Panc1 (cell line): Measurements from ENCODE around the gene DOCK4.
"Not testable (repeated sequence)": the region's sequence is repeated elsewhere in the genome, so short reads cannot be mapped to it uniquely, and the experiment has no call there.

Experiments
- POLR2AphosphoS5 ChIP-seq: IDR thresholded peaks from 2 replicates; pipeline ENCODE4 v1.6.1; 2012; ENCODE audit warnings: mild to moderate bottlenecking, low read depth, low read length, moderate library complexity
- TF ChIP-seq, protein P1 (sequence below), 2 experiments: IDR thresholded peaks; 2 replicates each; pipeline ENCODE4 v1.6.1; 2011 to 2012; ENCODE audit warnings: low read depth in 2 of 2, control low read depth in 1 of 2, low read length in 1 of 2, mild to moderate bottlenecking in 1 of 2, moderate library complexity in 1 of 2; ENCODE audit not compliant: insufficient read depth in 1 of 2
- TF ChIP-seq, protein P2 (sequence below): fragments of 450-650 bp; IDR thresholded peaks from 2 replicates; pipeline ENCODE4 v1.5.1; 2017; ENCODE audit warnings: mild to moderate bottlenecking

DNA sequence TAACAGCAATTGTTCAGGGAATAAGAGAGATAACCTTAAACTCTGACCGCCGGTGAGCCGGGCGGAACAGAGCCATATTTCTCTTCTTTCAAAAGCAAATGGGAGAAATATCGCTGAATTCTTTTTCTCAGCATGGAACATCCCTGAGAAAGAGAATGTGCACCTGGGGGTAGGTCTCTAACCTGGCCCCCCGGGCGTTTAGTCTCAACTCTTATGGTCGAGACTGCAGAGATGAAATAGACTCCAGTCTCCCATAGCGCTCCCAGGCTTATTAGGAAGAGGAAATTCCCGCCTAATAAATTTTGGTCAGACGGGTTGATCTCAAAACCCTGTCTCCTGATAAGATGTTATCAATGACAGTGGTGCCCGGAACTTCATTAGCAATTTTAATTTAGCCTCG lies 43.8 kb upstream of the DOCK4 start:
- TF ChIP-seq, protein P1, sequence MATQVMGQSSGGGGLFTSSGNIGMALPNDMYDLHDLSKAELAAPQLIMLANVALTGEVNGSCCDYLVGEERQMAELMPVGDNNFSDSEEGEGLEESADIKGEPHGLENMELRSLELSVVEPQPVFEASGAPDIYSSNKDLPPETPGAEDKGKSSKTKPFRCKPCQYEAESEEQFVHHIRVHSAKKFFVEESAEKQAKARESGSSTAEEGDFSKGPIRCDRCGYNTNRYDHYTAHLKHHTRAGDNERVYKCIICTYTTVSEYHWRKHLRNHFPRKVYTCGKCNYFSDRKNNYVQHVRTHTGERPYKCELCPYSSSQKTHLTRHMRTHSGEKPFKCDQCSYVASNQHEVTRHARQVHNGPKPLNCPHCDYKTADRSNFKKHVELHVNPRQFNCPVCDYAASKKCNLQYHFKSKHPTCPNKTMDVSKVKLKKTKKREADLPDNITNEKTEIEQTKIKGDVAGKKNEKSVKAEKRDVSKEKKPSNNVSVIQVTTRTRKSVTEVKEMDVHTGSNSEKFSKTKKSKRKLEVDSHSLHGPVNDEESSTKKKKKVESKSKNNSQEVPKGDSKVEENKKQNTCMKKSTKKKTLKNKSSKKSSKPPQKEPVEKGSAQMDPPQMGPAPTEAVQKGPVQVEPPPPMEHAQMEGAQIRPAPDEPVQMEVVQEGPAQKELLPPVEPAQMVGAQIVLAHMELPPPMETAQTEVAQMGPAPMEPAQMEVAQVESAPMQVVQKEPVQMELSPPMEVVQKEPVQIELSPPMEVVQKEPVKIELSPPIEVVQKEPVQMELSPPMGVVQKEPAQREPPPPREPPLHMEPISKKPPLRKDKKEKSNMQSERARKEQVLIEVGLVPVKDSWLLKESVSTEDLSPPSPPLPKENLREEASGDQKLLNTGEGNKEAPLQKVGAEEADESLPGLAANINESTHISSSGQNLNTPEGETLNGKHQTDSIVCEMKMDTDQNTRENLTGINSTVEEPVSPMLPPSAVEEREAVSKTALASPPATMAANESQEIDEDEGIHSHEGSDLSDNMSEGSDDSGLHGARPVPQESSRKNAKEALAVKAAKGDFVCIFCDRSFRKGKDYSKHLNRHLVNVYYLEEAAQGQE (IDR thresholded peaks at IDR 0.05; ENCODE audit: insufficient read depth in 1 of 2, low read depth in 2 of 2, low read length in 1 of 2) = not testable (repeated sequence)
- TF ChIP-seq, protein P2, sequence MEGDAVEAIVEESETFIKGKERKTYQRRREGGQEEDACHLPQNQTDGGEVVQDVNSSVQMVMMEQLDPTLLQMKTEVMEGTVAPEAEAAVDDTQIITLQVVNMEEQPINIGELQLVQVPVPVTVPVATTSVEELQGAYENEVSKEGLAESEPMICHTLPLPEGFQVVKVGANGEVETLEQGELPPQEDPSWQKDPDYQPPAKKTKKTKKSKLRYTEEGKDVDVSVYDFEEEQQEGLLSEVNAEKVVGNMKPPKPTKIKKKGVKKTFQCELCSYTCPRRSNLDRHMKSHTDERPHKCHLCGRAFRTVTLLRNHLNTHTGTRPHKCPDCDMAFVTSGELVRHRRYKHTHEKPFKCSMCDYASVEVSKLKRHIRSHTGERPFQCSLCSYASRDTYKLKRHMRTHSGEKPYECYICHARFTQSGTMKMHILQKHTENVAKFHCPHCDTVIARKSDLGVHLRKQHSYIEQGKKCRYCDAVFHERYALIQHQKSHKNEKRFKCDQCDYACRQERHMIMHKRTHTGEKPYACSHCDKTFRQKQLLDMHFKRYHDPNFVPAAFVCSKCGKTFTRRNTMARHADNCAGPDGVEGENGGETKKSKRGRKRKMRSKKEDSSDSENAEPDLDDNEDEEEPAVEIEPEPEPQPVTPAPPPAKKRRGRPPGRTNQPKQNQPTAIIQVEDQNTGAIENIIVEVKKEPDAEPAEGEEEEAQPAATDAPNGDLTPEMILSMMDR = not testable (repeated sequence)
- TF ChIP-seq POLR2AphosphoS5 = not testable (repeated sequence)
